ENCODE measurements around the gene FAM227A. TPM values are rescaled to one million over a fixed set of nuclear protein-coding genes. Genes with fewer than 3 reads are reported as not detected.
A peak's percentile ranks its signal among the peaks of the same experiment; 100 is the strongest.

The FAM227A gene
- total and polyA plus RNA-seq, 2 of the 4 experiments (the other 2 are of a cell fraction) = 1.3 to 1.4 TPM

- Histone ChIP-seq H3K4me1 (ENCODE audit: control insufficient read depth, insufficient read depth, low read length) (peaks cover 13% of the 10 kb centered on the region), H2BK20ac (ENCODE audit: low read depth, low read length) (0 out of 2 replicates have a peak within 1 kb of the TSS, but pooled peaks have one; percentile 27), H2AK5ac (ENCODE audit: low read depth, low read length) (peak within 1 kb of the TSS; percentile 100), H3K56ac (ENCODE audit: extremely low read depth, insufficient read depth, low read length) (peak within 1 kb of the TSS; percentile 93), H2BK120ac (ENCODE audit: low read depth, low read length) (peak within 1 kb of the TSS; percentile 49), H3K9ac (ENCODE audit: low read depth, low read length) (peak within 1 kb of the TSS; percentile 99), H3K79me1 (ENCODE audit: low read depth in 1 of 2, low read length in 2 of 2) (peaks cover 16 to 45% of the 10 kb centered on the region in 2 experiments), H2BK5ac (ENCODE audit: low read depth, low read length, poor library complexity, severe bottlenecking) (peak within 1 kb of the TSS; percentile 88), H3K18ac (ENCODE audit: low read depth, low read length) (peak within 1 kb of the TSS; percentile 84), H2BK15ac (ENCODE audit: low read depth, low read length) (peak within 1 kb of the TSS; percentile 34; the same call in 1 of the 3 replicates), H2AFZ (replicated peaks; ENCODE audit: low read length, poor library complexity) (peak within 1 kb of the TSS; percentile 98), H3K27ac (ENCODE audit: insufficient read depth, low read length) (peak within 1 kb of the TSS; percentile 97), H4K91ac (ENCODE audit: insufficient read depth, low read depth, low read length) (peak within 1 kb of the TSS; percentile 95), H3K9me1 (ENCODE audit: insufficient read depth, low read length) (peaks cover 22% of the 10 kb centered on the region), H3K4me3 (ENCODE audit: insufficient read depth, low read depth, low read length) (peak within 1 kb of the TSS; percentile 96), H3K36me3 (ENCODE audit: control insufficient read depth, insufficient read depth, low read length) (no peaks in the 10 kb centered on the region; the same call in 1 of the 2 replicates), H4K8ac (ENCODE audit: low read depth in 2 of 2, low read length in 2 of 2) (peak within 1 kb of the TSS; percentile 92 to 96), H2AK9ac (replicated peaks; ENCODE audit: low read depth, low read length, poor library complexity) (peak within 1 kb of the TSS; percentile 98), H3K27me3 (ENCODE audit: control insufficient read depth, insufficient read depth, low read length) (no peaks in the 10 kb centered on the region), H4K20me1 (ENCODE audit: insufficient read depth, low read length) (peaks cover 13% of the 10 kb centered on the region; the same call in 1 of the 2 replicates), H4K5ac (ENCODE audit: low read depth, low read length) (peak within 1 kb of the TSS; percentile 71), H3K4me2 (ENCODE audit: low read depth, low read length) (peak within 1 kb of the TSS; percentile 100), H3K23ac (ENCODE audit: low read depth, low read length) (peak within 1 kb of the TSS; percentile 80), H3K4ac (ENCODE audit: low read depth, low read length) (peak within 1 kb of the TSS; percentile 92), H3K14ac (replicated peaks; ENCODE audit: low read depth, low read length) (peak within 1 kb of the TSS; percentile 92), H3K9me3 (ENCODE audit: control insufficient read depth, insufficient read depth, low read length) (no peaks in the 10 kb centered on the region)
- DNase-seq = peak; percentile 95
- in situ Hi-C loops (cut with MboI; ENCODE audit: low sequenced_read_pairs) = no loop called here
- intact Hi-C loops (cut with micrococcal nuclease) = loop anchor here (10.0 kb wide), 1 partner anchor 646 kb away; the partner anchor contains the start of gene PICK1
- ATAC-seq (ENCODE audit: low read depth) = peak; percentile 30
- ChIA-PET POLR2A (ENCODE audit: unreplicated experiment) (no interaction called here), CTCF (no interaction called here)
- 0% methylated on average over 7 of the region's 94 CpGs; no CpG with 5 or more reads in 1 of the 2 experiments for WGBS, 2 experiments (ENCODE audit: extremely low coverage in 2 of 2, insufficient read length in 1 of 2)
- dilution Hi-C loops (cut with HindIII; ENCODE audit: low sequenced_read_pairs, unreplicated experiment) = no loop called here
- BruUV-seq (replicated peaks) = no TSS peak
- no peak; the same call in 1 of the 2 replicates for TF ChIP-seq CHD1 (IDR thresholded peaks at IDR 0.05; ENCODE audit: low read depth, low read length)
- no peak for TF ChIP-seq ELK1 (IDR thresholded peaks at IDR 0.05; ENCODE audit: borderline replicate concordance, low read depth, low read length)
- TF ChIP-seq MXI1 (IDR thresholded peaks at IDR 0.05; ENCODE audit: borderline replicate concordance, low read depth, low read length) = peak; percentile 75; the same call in 1 of the 2 replicates
- peak; percentile 73 for TF ChIP-seq USF2 (IDR thresholded peaks at IDR 0.05; ENCODE audit: low read depth, low read length)
- no peak for TF ChIP-seq RFX5 (IDR thresholded peaks at IDR 0.05; ENCODE audit: low read depth, low read length)
- TF ChIP-seq MAZ (IDR thresholded peaks at IDR 0.05; ENCODE audit: borderline replicate concordance, low read depth, low read length) = peak; percentile 97
- TF ChIP-seq FOS (IDR thresholded peaks at IDR 0.05; ENCODE audit: low read depth, low read length) = peak; percentile 32; the same call in 1 of the 2 replicates
- no peak for TF ChIP-seq SMC3 (IDR thresholded peaks at IDR 0.05; ENCODE audit: low read depth, low read length)
- peak; percentile 91 for TF ChIP-seq BHLHE40 (IDR thresholded peaks at IDR 0.05; ENCODE audit: low read depth, low read length)
- TF ChIP-seq CTCF (conservative IDR thresholded peaks at IDR 0.05; ENCODE audit: low read depth, low read length) = no peak; the same call in 1 of the 2 replicates
- no peak for TF ChIP-seq MAFK (IDR thresholded peaks at IDR 0.05; ENCODE audit: low read depth, low read length)
- TF ChIP-seq POLR2A (IDR thresholded peaks at IDR 0.05; ENCODE audit: low read depth, low read length) = peak; percentile 84
- TF ChIP-seq RAD21 (IDR thresholded peaks at IDR 0.05; ENCODE audit: low read length) = no peak
Measured at GRCh38 chr22:38700789-38701628, 44.8 kb upstream of the FAM227A start, which contains the start of gene JOSD1. JOSD1 (minus strand) TSS chr22:38700943; CDS start chr22:38699987, 956 bp downstream.

All from IMR-90 (cell line).